IMR-90 (cell line): ENCODE measurements around the gene CD248. TPM values are rescaled to one million over a fixed set of nuclear protein-coding genes. Genes with fewer than 3 reads are reported as not detected.

Experiments
- ATAC-seq: fragments of 200-7000 bp; cut with Tn5 transposase; 2 replicates; pipeline ENCODE4 v1.9.1; 2020; ENCODE audit warnings: low read depth, mild to moderate bottlenecking, moderate library complexity
- BruUV-seq: library from RNA; stranded (reverse); fragments of 400-500 nt; replicated peaks from 2 replicates; lab custom pipeline; 2021; lab: Mats Ljungman, UMichigan
- CTCF ChIA-PET: fragments of 300-600 bp; formaldehyde crosslinking; extraction: SDS; loops from one replicate; lab custom pipeline; 2021; ENCODE audit warnings: antibody characterized with exemption; lab: Yijun Ruan, JAX
- POLR2A ChIA-PET: fragments of 300-600 bp; sonication (Branson Sonifier 250); formaldehyde crosslinking; loops from one replicate; lab custom pipeline; 2022; ENCODE audit warnings: antibody characterized with exemption; ENCODE audit not compliant: unreplicated experiment; lab: Charles Lee
- DNase-seq: peaks from one replicate; pipeline ENCODE4 v3.0.0; 2013
- H2AFZ ChIP-seq: replicated peaks from 2 replicates; pipeline ENCODE3; 2013; ENCODE audit warnings: low read length, mild to moderate bottlenecking; ENCODE audit not compliant: poor library complexity
- H2AK5ac ChIP-seq: 2 replicates; pipeline ENCODE4 v1.6.1; 2013; ENCODE audit warnings: low read depth, low read length, inconsistent platforms
- H2AK9ac ChIP-seq: replicated peaks from 2 replicates; pipeline ENCODE3; 2013; ENCODE audit warnings: mild to moderate bottlenecking, low read depth, low read length, moderate library complexity; ENCODE audit not compliant: poor library complexity
- H2BK120ac ChIP-seq: 2 replicates; pipeline ENCODE4 v1.6.1; 2013; ENCODE audit warnings: low read depth, low read length, inconsistent platforms
- H2BK15ac ChIP-seq: 3 replicates; pipeline ENCODE4 v1.6.1; 2013; ENCODE audit warnings: low read depth, low read length, inconsistent platforms
- H2BK20ac ChIP-seq: 2 replicates; pipeline ENCODE4 v1.6.1; 2013; ENCODE audit warnings: low read depth, mild to moderate bottlenecking, inconsistent platforms, low read length, moderate library complexity
- H2BK5ac ChIP-seq: 2 replicates; pipeline ENCODE4 v1.6.1; 2013; ENCODE audit warnings: mild to moderate bottlenecking, low read depth, low read length, inconsistent platforms; ENCODE audit not compliant: poor library complexity, severe bottlenecking
- H3K14ac ChIP-seq: replicated peaks from 2 replicates; pipeline ENCODE4 v1.6.1; 2013; ENCODE audit warnings: low read depth, low read length, inconsistent platforms
- H3K18ac ChIP-seq: 2 replicates; pipeline ENCODE4 v1.6.1; 2013; ENCODE audit warnings: low read depth, low read length, control low read depth
- H3K23ac ChIP-seq: 2 replicates; pipeline ENCODE4 v1.6.1; 2013; ENCODE audit warnings: low read depth, low read length, inconsistent platforms
- H3K27ac ChIP-seq: 2 replicates; pipeline ENCODE4 v1.5.1; 2013; ENCODE audit warnings: mild to moderate bottlenecking, control low read depth, low read length; ENCODE audit not compliant: insufficient read depth
- H3K27me3 ChIP-seq: 2 replicates; pipeline ENCODE4 v1.6.1; 2013; ENCODE audit warnings: low read length; ENCODE audit not compliant: control insufficient read depth, insufficient read depth
- H3K36me3 ChIP-seq: 2 replicates; pipeline ENCODE4 v1.6.1; 2013; ENCODE audit warnings: low read length, mixed read lengths; ENCODE audit not compliant: control insufficient read depth, insufficient read depth
- H3K4ac ChIP-seq: 2 replicates; pipeline ENCODE4 v1.6.1; 2013; ENCODE audit warnings: low read depth, low read length, inconsistent platforms
- H3K4me1 ChIP-seq: 2 replicates; pipeline ENCODE4 v1.6.1; 2013; ENCODE audit warnings: low read length, mixed read lengths; ENCODE audit not compliant: control insufficient read depth, insufficient read depth
- H3K4me2 ChIP-seq: 2 replicates; pipeline ENCODE4 v1.6.1; 2013; ENCODE audit warnings: low read depth, mild to moderate bottlenecking, control low read depth, low read length, moderate library complexity
- H3K4me3 ChIP-seq: 2 replicates; pipeline ENCODE4 v1.5.1; 2013; ENCODE audit warnings: low read depth, mild to moderate bottlenecking, control low read depth, low read length, moderate library complexity; ENCODE audit not compliant: insufficient read depth
- H3K56ac ChIP-seq: 2 replicates; pipeline ENCODE4 v1.6.1; 2013; ENCODE audit warnings: low read length, inconsistent platforms; ENCODE audit not compliant: insufficient read depth; ENCODE audit errors: extremely low read depth
- H3K79me1 ChIP-seq, 2 experiments: 2 replicates each; pipeline ENCODE4 v1.6.1; 2013; ENCODE audit warnings: low read length in 2 of 2, inconsistent platforms in 1 of 2, low read depth in 1 of 2
- H3K9ac ChIP-seq: 2 replicates; pipeline ENCODE4 v1.6.1; 2013; ENCODE audit warnings: low read depth, low read length, control low read depth
- H3K9me1 ChIP-seq: 2 replicates; pipeline ENCODE4 v1.6.1; 2013; ENCODE audit warnings: low read length, inconsistent platforms; ENCODE audit not compliant: insufficient read depth
- H3K9me3 ChIP-seq: 2 replicates; pipeline ENCODE4 v1.6.1; 2013; ENCODE audit warnings: low read length; ENCODE audit not compliant: control insufficient read depth, insufficient read depth
- H4K20me1 ChIP-seq: 2 replicates; pipeline ENCODE4 v1.6.1; 2013; ENCODE audit warnings: low read length, inconsistent platforms; ENCODE audit not compliant: insufficient read depth
- H4K5ac ChIP-seq: 2 replicates; pipeline ENCODE4 v1.6.1; 2013; ENCODE audit warnings: mild to moderate bottlenecking, low read depth, low read length, control low read depth
- H4K8ac ChIP-seq, 2 experiments: 2 replicates each; pipeline ENCODE4 v1.6.1; 2013; ENCODE audit warnings: low read depth in 2 of 2, low read length in 2 of 2, control low read depth in 1 of 2, inconsistent platforms in 1 of 2
- H4K91ac ChIP-seq: 2 replicates; pipeline ENCODE4 v1.6.1; 2013; ENCODE audit warnings: low read depth, low read length, inconsistent platforms; ENCODE audit not compliant: insufficient read depth
- MAFK ChIP-seq: IDR thresholded peaks from 2 replicates; pipeline ENCODE4 v1.6.1; 2012; ENCODE audit warnings: low read depth, low read length, improper control_type of control experiment
- MXI1 ChIP-seq: IDR thresholded peaks from 2 replicates; pipeline ENCODE4 v1.6.1; 2012; ENCODE audit warnings: low read depth, mild to moderate bottlenecking, low read length, moderate library complexity, borderline replicate concordance
- WGBS, 2 experiments: methylation state at CpG; one replicate each; pipeline versions ENCODE4 v1.1.5 to v1.1.7; 2013; ENCODE audit warnings: missing lambda C conversion rate in 2 of 2; ENCODE audit not compliant: insufficient read length in 1 of 2; ENCODE audit errors: extremely low coverage in 2 of 2; 5-methylcytosine and 5-hydroxymethylcytosine counted together
- dilution Hi-C: fragments of 300-500 bp; cut with HindIII; formaldehyde crosslinking; loops from one replicate; pipeline ENCODE4 v1.14.3; 2018; ENCODE audit warnings: low sequenced_read_pairs; ENCODE audit not compliant: unreplicated experiment
- in situ Hi-C: fragments of 300-500 bp; cut with MboI; formaldehyde crosslinking; loops from 3 replicates; pipeline ENCODE4 v1.14.3; 2019; ENCODE audit warnings: low sequenced_read_pairs, inconsistent platforms, mixed read lengths
- intact Hi-C: fragments of 100-400 bp; cut with micrococcal nuclease; formaldehyde crosslinking; loops from 2 replicates; pipeline ENCODE4 v1.10.0; 2022
- polyA plus RNA-seq, 3 experiments: library from polyadenylated mRNA; depleted of rRNA; stranded (reverse); fragments of >200 nt; gene quantifications; 2 replicates each; pipeline ENCODE4 v1.2.3, GENCODE V29; 2012; ENCODE audit warnings: low replicate concordance in 1 of 3
- total RNA-seq: library from RNA; depleted of rRNA; stranded (reverse); fragments of >200 nt; gene quantifications from 2 replicates; pipeline ENCODE4 v1.2.3, GENCODE V29; 2012

Gene CD248
- total and polyA plus RNA-seq, 2 of the 4 experiments (the other 2 are of a cell fraction): 19.5 to 223 TPM

DNA sequence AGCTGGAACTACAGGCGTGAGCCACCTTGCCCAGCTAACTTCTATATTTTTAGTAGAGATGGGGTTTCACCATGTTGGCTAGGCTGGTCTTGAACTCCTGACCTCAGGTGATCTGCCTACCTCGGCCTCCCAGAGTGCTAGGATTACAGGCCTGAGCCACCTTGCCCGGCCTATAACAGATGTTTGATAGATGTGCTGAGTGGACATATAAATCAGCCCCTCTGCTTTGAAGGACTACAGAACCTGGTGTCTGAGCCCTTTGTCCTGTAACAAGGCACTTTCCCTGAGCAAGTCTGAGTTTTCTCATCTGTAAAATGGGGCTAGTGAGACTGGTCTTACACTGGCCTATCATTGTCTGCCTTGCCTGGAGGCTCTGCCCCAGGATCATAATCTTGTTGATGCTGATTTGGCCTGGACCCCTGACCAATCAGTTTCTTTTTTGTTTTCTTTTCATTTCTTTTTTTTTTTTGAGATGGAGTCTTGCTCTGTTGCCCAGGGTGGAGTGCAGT lies 12.4 kb upstream of the CD248 start:
- H3K27me3 ChIP-seq: no peaks in the 10 kb centered on the region
- H4K20me1 ChIP-seq: no peaks in the 10 kb centered on the region; the same call in 1 of the 2 replicates
- intact Hi-C loops: no loop called here
- no peak for ATAC-seq
- CTCF ChIA-PET: interaction anchor here (0.8 to 2.2 kb wide), 2 partner anchors 16 to 18 kb away, joined by 4 to 6 read pairs; no protein-coding TSS in a partner anchor
- no peak overlapping the region for H3K14ac ChIP-seq
- peaks cover 16% of the 10 kb centered on the region for H3K36me3 ChIP-seq
- 0 out of 2 replicates have a peak overlapping the region, but pooled peaks have one; percentile 40 for H4K5ac ChIP-seq
- no peak overlapping the region for H3K56ac ChIP-seq
- H3K9me3 ChIP-seq: no peaks in the 10 kb centered on the region
- peak overlapping the region; percentile 50 for H4K91ac ChIP-seq
- no peak overlapping the region for H3K27ac ChIP-seq
- H2AK5ac ChIP-seq: no peak overlapping the region
- no peak overlapping the region for H3K18ac ChIP-seq
- peak overlapping the region; percentile 54; the same call in 1 of the 3 replicates for H2BK15ac ChIP-seq
- H3K79me1 ChIP-seq: peaks cover 0 to 54% of the 10 kb centered on the region in 2 experiments
- no peak overlapping the region for H3K9ac ChIP-seq
- peak overlapping the region; percentile 43 for H3K4ac ChIP-seq
- peaks cover 42% of the 10 kb centered on the region for H3K4me1 ChIP-seq
- in situ Hi-C loops: no loop called here
- 0 out of 2 replicates have a peak overlapping the region, but pooled peaks have one; percentile 3 for H2BK20ac ChIP-seq
- BruUV-seq: no TSS peak
- no peak overlapping the region; a peak in 1 of 4 replicates for H4K8ac ChIP-seq
- H2AFZ ChIP-seq: no peak overlapping the region
- peaks cover 28% of the 10 kb centered on the region for H3K9me1 ChIP-seq
- H2BK120ac ChIP-seq: peak overlapping the region; percentile 10
- TF ChIP-seq MXI1: no peak
- TF ChIP-seq MAFK: peak; percentile 55; the same call in 1 of the 2 replicates
- no peak overlapping the region for H2AK9ac ChIP-seq
- WGBS, 2 experiments: no CpG with 5 or more reads among the region's 3 CpGs
- DNase-seq: no peak
- H3K4me3 ChIP-seq: no peak overlapping the region
- dilution Hi-C loops: no loop called here
- H3K23ac ChIP-seq: 0 out of 2 replicates have a peak overlapping the region, but pooled peaks have one; percentile 32
- POLR2A ChIA-PET: interaction anchor here (0.6 to 1.1 kb wide), 2 partner anchors 16 to 290 kb away, joined by 7 read pairs; no protein-coding TSS in a partner anchor
- no peak overlapping the region for H3K4me2 ChIP-seq
- H2BK5ac ChIP-seq: no peak overlapping the region
